ENCODE measurements around the gene ICA1. TPM values are rescaled to one million over a fixed set of nuclear protein-coding genes. Genes with fewer than 3 reads are reported as not detected.
"Not testable (repeated sequence)": the region's sequence is repeated elsewhere in the genome, so short reads cannot be mapped to it uniquely, and the experiment has no call there.

Gene ICA1
- total RNA-seq, 1 donor from 2014 or later: 1.9 TPM

- not testable (repeated sequence) for DNase-seq (ENCODE audit: low spot score); ATAC-seq
Observed at GRCh38 chr7:8063300-8063699, 198.7 kb downstream of the ICA1 start.

Other genes with a start within 250 kb of the ICA1 start
- gene NXPH1, start 171.4 kb upstream of the ICA1 start, total RNA-seq: not detected